Kasumi-1 (cell line): ENCODE measurements around the gene AP2A2.
"Not testable (repeated sequence)": the region's sequence is repeated elsewhere in the genome, so short reads cannot be mapped to it uniquely, and the experiment has no call there.

Source experiments
- DNase-seq, 2 experiments: peaks; one replicate each; lab custom pipeline; 2025; lab: John Stamatoyannopoulos, UW

The AP2A2 gene

DNA sequence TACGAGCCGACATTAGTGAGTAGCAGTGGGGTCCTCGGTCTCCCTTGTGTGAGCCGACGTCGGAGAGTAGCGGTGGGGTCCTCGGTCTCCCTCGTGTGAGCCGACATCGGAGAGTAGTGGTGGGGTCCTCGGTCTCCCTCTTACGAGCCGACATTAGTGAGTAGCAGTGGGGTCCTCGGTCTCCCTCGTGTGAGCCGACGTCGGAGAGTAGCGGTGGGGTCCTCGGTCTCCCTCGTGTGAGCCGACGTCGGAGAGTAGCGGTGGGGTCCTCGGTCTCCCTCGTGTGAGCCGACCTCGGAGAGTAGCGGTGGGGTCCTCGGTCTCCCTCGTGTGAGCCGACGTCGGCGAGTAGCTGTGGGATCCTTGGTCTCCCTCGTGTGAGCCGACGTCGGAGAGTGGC lies 49.7 kb downstream of the AP2A2 start:
- DNase-seq: not testable (repeated sequence)

DNA sequence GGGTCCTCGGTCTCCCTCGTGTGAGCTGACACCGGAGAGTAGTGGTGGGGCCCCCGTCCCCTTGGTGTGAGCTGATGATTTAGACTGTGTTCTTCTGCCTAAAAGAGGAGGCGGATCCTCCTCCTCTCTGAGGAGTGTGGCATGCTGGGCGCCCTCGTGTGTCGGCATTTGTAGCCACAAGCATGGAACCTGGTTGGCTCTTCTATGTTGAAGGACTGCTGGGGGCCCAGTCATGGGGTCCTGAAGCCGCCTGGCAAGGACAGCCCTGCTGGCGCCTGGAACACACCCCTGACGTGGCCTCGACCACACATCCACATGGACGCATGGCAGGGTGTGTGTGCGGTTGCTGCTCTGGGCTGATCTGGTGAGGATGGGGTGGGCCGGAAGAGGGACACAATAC lies 50.2 kb downstream of the AP2A2 start:
- peak; percentile 77 to 79 for DNase-seq

DNA sequence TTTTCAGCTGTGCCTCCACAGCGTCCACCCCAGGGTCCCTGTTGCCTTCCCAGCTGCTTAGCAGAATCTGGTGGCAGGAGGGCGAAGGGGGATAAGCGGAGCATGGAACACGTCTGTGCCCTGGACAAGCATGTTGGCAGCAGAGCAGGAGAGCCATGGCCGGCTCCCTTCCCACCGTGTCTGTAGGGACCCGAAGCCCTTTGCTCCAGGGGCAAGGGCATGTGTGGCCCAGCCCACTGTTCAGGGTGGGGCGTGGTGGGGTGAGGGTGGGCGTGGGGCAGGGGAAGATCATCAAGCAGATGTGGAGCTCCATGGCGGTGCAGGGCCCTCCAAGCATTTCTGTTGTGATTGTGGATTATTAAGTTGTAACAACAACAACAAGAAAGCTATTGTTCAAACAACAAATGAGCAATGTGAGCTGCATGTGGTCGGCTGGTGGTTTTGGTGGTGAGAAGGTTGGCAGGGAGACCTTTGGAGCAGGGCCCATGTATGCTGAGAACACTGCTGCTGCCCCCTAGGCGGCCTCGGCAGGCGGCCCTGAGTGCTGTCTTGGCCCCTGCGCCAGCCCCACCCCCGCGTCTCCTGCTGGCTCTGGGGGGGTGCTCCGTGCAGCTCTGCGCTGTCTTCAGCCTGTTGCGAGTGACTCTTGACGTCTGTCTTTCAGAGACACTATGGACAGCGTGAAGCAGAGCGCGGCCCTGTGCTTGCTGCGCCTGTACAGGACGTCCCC lies 50.9 kb downstream of the AP2A2 start:
- DNase-seq: no peak

DNA sequence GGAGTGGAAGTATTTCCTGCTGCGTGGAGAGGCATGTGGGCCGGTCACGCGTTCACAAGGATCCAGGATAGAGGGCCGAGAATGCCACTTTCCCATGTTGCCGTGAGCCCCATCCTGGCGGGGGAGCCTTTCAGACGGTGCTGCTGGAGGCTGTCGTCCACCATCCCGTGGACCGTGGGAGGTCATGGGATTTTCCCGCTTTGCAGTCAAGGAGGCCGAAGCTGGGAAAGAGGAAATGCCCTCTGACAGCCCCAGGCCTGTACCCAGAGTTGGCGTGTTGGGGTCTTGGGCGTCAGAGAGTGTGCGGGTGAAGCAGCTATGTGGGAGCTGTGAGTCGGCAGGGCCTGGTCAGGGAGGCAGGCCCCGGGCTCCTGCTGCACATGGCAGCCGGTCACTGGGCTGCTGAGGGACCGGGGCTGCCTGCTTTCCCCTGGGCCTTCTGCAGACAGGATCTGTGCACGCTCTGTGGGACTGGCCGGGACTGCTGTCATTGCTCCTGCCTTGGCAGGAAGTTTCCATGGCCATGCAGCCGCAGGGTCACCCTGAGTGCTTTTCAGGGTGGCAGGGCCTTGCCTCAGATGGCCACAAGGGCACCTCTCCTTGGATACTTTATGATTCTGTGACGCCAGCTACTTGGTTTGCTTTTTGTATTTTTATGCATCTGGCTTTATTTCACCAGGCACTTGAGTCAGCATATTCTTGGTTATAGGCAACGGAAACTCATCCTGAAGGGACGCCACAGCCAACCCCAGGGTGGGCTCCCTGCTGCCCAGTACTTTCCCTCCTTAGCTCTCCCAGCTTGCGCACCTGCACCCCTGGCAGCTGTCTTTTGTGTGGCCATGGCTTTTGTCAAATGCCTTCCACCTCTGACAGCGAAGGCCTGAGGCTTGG lies 52.4 kb downstream of the AP2A2 start:
- DNase-seq: no peak

DNA sequence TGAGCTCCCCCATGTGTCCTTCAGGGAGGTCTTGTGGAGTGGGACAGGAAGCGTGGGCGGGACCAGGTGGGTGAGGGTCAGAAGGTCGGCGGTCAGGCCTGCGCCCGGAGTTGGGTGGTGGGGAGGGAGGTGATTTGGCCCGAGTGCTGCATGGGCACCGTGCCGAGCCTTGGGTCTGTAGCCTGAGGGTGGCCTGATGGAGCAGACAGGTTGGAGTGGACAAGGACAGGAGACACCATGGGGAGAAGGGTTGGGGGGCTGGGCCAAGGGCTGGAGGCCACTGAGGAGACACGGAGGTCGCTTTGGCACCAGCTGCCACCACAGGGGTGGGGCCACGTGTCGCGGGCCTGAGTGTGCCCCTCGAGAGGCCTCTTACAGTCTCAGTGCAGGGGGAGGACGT lies 53.1 kb downstream of the AP2A2 start:
- DNase-seq: no peak

DNA sequence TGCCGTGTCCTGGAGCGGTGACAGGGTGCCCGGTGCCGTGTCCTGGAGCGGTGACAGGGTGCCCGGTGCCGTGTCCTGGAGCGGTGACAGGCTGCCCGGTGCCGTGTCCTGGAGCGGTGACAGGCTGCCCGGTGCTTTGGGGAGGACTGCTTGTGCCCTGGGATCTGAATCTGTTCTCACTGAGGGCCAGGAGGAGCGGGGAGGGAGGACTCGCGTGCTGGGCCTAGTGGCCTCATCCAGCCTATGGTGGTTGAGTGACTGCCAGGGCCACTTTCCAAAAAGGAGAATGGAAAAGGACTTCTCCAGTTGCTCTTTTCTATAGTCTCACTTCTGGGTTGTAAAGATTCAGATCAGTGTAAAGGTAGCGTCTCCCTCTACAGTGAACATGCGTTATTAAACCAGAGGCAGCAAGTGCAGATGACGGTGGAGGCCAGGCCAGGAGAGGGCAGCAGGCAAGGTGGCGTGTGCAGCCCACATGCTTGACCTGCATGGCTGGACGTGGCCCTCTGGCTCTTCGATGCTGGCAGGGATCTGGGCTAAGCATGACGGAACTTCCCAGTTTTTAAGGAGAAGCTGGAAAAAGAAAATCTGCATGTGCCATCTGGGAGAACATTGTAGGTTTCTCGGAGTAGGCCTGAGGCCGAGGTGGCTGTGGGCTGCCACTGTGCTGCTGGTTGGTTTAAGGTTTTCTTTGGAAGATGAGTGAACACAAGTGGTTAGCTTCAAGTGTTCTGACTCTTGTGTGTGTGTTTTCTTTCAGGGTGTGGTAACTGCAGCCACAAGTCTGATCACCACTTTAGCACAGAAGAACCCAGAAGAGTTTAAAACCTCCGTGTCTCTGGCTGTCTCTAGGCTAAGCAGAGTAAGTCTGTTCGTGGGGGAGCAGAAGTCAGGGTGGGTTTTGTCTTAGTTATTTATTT lies 55.0 kb downstream of the AP2A2 start:
- no peak for DNase-seq

DNA sequence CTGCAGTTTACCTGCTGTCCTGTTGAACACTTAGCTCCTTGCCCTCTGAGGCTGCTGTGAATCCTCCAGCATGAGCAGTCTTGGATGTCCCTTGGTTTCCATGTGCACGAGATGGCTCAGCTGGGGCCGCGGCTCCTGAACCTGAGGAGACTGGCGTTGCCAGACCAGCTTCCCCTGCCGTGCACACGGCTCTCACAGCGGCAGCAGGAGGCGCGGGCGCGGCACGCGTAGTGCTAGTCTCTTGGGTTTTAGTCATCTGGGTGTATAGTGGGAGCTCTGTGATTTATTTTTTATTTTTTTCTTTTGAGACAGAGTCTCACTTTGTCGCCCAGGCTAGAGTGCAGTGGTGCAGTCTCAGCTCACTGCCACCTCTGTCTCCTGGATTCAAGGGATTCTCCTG lies 56.1 kb downstream of the AP2A2 start:
- no peak for DNase-seq

DNA sequence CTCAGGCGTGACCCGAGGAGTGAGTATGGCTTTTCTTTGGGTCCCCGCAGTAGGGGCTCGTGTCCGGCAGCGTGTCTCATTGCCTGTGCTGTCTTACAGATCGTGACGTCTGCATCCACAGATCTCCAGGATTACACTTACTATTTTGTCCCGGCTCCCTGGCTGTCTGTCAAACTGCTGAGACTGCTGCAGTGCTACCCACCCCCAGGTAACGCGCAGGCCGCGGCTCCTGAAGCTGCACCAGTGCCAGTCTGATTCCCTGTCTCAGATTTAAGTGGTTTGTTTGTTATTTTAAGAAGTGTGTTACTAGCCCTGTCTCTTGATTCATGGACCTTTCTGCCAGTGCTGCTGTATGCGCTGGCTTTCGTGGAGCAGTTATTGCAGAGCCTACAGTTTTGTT lies 58.9 kb downstream of the AP2A2 start:
- DNase-seq: no peak

DNA sequence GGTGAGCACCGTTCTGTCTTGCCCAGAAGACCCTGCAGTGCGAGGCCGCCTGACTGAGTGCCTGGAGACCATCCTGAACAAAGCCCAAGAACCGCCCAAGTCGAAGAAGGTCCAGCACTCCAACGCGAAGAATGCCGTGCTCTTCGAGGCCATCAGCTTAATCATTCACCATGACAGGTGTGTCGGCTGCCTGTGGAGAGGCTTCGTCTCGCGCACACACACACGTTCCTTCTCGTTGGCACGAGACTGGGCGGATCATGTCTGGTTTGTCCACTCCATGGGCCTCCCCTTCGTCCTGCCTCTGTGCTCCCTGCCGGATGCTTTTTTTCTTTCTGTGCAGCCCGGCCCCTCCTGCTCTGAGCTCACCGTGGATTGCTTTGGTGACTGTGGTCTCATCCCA lies 59.7 kb downstream of the AP2A2 start:
- DNase-seq: no peak

DNA sequence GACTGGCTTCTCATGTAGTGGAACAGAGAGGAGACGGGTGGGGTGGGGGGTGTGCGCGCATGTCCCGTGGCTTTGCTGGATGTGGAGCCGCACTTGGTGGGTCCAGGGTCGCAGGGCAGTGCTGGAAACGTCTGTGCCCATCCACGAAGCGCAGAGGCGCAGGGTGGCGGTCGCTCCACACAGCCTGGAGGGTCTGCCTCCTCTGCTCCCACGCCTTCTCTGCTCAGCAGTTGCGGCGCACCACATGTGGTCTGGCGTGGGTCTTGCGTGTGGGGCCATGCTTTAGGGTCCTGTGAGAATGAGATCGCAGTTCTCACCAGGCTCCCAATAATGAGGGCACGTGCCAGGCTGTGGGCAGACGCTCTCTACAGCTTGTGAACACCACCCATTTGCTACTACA lies 60.2 kb downstream of the AP2A2 start:
- no peak for DNase-seq

DNA sequence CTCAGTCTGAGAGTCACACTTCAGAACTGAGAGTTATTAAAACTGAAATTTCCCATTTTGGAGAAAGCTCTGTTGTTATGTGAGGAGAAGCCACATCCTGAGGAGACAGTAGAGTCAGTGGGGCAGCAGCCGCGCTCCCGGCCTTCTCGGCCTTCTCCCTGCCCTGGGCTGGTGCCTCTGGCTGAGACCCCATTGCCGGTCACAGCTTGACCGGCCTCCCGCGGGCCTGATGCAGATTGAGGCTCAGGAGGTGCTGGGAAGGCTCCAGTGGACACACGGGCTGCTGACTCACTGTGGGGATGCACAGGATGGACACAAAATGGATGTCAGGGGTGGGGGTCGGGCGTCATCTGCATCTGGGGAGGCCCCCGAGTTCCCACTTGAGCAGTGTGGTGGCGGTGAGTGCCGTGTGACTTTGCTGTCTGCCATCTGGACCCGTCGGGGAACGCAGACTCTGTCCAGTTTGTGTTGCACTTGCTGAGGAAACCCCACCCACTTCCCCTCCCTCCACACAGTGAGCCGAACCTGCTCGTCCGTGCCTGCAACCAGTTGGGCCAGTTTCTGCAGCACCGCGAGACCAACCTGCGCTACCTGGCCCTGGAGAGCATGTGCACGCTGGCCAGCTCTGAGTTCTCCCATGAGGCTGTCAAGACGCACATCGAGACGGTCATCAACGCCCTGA lies 60.7 kb downstream of the AP2A2 start:
- no peak for DNase-seq

DNA sequence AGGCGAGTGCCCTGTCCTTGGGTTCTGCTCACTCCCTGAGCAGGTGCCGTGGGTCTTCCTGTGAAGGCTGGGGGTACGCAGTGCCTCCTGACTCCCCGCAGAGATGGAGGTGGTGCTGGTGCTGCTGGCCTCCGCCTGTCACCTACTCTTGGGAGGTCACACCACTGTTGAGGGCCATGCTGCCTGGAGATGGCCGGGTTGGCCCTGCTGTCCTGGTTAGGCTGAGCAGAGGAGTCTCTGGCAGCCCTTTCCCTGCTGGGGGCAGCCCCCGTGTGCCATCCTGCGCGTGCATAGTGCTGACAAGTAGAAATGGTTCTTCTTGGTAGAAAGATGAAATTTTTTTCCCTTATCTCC lies 61.3 kb downstream of the AP2A2 start:
- DNase-seq: no peak

DNA sequence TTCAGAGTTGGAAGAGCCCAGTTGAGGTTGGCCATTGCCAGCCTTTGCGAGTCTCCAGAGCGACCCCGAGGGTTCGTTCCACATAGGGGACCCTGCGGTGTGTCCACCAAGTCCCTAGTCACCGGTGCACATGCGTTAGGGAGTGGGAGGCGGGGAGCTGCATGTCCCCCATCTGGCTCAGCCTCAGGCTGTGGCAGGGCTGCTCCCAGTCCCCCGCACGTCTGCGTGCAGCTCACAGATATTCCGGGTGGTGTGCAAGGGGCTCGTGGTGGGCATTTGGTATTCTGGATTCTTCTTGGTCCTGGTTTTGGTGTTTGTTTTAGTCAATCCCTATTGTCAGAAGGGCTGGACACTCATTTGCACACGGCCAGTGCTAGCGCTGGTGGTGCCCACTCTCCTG lies 62.0 kb downstream of the AP2A2 start:
- DNase-seq: no peak

DNA sequence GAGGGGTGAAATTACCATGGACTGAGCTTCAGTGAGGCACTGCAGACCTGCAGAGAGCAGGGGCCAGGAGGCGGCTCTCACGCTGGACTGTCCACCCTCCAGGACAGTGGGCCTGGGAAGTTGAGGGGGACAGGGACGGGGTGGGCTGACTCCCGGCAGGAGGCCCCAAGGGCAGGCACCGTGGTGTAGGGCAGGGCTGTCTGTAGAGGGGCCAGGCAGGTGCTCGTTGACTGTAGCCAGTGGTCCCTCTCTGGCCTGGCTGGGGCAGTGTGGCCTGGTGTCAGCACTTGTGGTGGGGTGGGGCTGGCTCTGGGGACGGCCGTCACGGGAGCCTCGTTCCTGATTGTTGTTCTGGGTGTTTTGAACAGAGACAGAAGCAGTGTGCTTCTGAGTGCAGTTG lies 64.4 kb downstream of the AP2A2 start:
- no peak for DNase-seq

DNA sequence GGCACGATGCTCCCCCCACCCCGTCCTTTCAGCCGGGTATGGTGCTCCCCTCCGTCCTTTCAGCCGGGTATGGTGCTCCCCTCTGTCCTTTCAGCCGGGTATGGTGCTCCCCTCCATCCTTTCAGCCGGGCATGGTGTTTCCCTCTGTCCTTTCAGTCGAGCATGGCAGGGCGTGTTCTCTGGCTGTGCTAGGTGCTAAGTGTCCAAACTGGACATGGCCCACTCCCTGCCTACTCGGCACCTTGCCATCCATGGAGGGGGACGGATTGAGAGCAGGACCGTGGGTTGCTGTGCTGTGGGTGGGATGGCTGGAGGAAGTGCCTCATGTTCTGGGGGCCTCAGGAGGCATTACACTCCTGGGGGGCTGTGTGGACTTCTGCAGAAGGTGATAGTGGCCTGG lies 65.4 kb downstream of the AP2A2 start:
- DNase-seq: no peak

DNA sequence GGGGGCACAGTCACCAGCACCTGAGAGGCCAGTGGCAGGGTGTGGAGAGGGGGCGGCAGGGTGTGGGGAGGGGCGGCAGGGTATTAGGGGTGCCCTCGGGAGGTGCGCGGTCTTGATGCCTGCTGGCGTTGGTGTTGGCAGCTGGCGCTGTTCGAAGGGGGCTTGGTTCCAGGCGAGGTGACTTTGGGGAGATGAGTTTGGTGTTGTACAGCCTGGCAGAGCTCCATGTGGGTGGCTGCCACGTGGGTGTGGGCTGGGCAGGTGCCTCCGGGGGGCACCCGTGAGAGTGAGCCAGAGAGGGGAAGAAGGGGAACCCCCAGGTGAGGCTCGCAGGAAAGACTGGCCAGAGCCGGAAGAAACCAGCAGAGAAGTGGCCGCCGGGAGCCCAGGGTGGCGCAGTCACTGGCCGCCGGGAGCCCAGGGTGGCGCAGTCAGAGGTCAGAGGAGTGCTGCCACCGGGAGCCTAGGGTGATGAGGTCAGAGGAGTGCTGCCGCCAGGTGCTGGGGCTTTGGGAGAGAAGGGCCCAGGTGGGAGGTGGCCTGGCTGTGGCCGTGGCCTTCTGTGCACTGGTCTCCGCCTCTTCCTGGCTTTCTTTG lies 66.1 kb downstream of the AP2A2 start:
- DNase-seq: no peak

DNA sequence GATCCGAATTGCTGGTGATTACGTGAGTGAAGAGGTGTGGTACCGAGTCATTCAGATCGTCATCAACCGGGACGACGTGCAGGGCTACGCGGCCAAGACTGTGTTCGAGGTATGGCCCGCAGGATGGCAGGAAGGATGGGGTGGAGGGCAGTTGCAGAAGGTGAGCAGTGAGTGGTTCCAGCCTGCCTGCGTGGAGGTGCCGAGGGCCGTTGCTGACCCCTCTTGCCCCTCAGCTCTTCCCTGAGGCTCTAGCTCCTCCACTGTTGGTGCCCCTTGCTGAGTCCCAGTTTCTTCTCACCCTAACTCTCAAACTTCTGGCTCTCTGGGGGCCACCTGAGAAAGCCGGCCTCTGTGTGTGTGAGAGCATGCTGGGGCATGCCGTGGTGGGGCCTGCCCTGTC lies 66.9 kb downstream of the AP2A2 start:
- DNase-seq: no peak

DNA sequence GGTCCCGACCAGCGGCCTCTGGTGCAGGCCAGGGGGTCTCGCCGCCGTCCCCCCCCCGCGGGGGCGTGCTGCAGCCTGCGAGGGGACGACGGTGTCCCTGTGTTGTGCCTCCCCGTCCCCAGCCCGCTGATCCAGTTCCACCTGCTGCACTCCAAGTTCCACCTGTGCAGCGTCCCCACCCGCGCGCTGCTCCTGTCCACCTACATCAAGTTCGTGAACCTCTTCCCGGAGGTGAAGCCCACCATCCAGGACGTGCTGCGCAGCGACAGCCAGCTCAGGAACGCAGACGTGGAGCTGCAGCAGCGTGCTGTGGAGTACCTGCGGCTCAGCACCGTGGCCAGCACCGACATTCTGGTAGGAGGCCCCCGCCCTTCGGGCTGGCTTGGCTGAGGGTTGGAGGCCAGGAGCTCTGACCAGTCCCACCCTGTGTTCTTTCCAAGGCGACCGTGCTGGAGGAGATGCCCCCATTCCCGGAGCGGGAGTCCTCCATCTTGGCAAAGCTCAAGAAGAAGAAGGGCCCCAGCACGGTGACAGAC lies 68.0 kb downstream of the AP2A2 start:
- DNase-seq: no peak

DNA sequence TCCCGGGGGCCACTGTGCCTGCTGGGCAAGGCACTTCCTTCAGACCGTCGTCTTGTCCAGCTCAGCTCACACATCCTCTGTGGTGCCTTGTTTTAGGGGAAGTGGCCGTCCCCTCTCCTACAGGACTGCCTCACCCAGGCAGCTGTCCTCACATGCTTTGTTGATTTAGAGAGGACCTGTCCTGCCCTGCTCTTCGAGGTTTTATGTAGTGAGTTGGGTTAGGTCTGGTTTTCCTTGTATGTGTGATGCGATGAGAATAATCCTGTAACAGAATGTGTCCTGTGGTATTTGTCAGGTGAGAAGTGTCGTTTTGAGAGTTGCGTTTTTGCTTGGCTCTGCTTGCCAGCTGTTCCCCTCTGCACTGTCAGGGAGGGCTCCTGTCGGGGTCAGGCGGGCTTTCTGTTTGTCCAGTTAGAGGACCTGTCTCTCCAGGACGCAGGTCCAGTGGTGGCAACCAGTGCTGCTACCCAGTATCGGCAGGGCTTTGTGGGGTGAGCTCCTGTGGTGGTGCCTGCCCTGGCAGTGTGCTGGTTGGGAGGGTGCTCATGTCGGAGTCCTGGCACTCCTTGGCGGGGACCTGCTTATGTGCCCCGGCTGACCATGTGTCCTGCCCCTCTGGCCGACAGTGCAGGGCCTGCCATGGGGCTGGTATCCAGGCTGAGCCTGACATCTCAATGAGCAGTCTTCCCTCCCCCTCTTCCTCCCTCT lies 69.5 kb downstream of the AP2A2 start:
- DNase-seq: no peak

DNA sequence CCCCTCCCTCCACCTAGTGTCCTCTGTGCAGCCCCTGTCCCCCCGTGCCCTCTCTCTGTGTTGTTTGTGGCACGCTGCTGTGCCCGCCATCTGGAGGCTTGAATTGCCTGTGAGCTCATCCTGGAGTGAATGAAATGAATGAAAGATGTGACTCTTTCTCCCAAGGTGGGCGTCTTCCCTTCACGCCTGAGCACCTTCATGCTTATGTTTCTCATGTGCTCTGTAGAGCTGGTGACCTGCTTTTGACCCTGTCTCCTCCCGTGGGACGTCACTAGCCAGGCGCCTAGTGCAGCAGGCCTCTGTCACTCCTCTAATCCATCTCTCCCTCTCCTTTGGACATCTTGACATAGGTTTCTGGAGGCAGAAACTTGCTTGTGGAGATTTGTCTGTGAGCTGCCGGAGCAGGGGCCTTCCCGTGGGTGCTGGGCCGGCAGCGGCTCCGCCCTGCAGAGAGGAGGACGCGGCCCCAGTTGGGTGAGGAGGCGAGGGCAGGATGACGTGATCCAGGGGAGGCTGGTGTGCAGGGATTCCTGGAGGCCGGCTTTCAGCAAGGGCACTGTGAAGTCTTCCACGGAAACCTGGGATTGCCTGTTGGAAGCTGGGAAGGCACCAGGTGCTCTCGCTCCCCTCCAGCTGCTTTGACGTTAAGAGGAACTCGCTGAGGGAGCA lies 70.2 kb downstream of the AP2A2 start:
- DNase-seq: no peak
